SK-N-SH (cell line): ENCODE data around the gene KRTAP29-1.

Experiments used
- FOXJ3 ChIP-seq: sonication (generic); formaldehyde crosslinking; IDR thresholded peaks from 2 replicates; pipeline ENCODE4 v1.5.1; 2020; ENCODE audit warnings: mild to moderate bottlenecking, missing genetic modification reagents
- JUND ChIP-seq: IDR thresholded peaks from 2 replicates; pipeline ENCODE4 v1.4.0; 2012
- RAD21 ChIP-seq: IDR thresholded peaks from 2 replicates; pipeline ENCODE4 v1.6.1; 2012; ENCODE audit warnings: mild to moderate bottlenecking, low read length
- TF ChIP-seq, protein P1 (sequence below): fragments of 200-600 bp; sonication (generic); IDR thresholded peaks from 2 replicates; pipeline ENCODE4 v1.6.1; 2017; ENCODE audit warnings: antibody characterized with exemption, mild to moderate bottlenecking, moderate library complexity

- TF ChIP-seq, protein P1, sequence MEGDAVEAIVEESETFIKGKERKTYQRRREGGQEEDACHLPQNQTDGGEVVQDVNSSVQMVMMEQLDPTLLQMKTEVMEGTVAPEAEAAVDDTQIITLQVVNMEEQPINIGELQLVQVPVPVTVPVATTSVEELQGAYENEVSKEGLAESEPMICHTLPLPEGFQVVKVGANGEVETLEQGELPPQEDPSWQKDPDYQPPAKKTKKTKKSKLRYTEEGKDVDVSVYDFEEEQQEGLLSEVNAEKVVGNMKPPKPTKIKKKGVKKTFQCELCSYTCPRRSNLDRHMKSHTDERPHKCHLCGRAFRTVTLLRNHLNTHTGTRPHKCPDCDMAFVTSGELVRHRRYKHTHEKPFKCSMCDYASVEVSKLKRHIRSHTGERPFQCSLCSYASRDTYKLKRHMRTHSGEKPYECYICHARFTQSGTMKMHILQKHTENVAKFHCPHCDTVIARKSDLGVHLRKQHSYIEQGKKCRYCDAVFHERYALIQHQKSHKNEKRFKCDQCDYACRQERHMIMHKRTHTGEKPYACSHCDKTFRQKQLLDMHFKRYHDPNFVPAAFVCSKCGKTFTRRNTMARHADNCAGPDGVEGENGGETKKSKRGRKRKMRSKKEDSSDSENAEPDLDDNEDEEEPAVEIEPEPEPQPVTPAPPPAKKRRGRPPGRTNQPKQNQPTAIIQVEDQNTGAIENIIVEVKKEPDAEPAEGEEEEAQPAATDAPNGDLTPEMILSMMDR: no peak
- no peak for TF ChIP-seq JUND
- TF ChIP-seq FOXJ3 (CRISPR knock-in tag): no peak
- no peak for TF ChIP-seq RAD21
Measured at GRCh38 chr17:41265078-41265477, 37.6 kb downstream of the KRTAP29-1 start, which contains the start of gene KRTAP9-6.
